Fibroblast of lung (primary cell): Measurements from ENCODE around the gene CCDC57.

ENCODE experiments used
- CTCF ChIP-seq, 2 donors: IDR thresholded peaks in 1 of 2; conservative IDR thresholded peaks in 1 of 2; 1 replicate in 1 of 2; 2 replicates in 1 of 2; pipeline ENCODE4 v1.5.1; 2011 to 2012; ENCODE audit warnings: low read length in 2 of 2, control low read depth in 1 of 2, inconsistent platforms in 1 of 2, low read depth in 1 of 2, mild to moderate bottlenecking in 1 of 2
- EZH2 ChIP-seq: IDR thresholded peaks from 2 replicates; pipeline ENCODE4 v1.5.1; 2012; ENCODE audit warnings: low read length, control low read depth, mild to moderate bottlenecking; ENCODE audit errors: missing control alignments

DNA sequence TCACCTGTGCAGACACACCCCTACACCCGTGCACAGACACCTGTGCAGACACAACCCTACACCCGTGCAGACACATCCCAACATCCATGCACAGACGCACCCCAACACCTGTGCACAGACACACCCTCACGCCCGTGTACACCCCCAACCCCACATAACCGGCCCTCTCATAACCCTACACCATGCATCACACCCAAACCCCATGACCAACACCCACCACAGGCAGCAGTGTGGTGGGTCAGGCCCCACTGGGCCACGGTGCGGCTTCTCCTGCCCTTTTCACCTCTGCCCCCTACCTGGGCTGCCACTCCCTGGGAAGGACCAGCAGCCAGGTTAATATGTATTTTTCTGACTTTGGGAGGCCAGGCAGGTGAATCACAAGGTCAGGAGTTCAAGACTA is 12.0 kb upstream of the CCDC57 start:
- TF ChIP-seq CTCF (conservative IDR thresholded peaks at IDR 0.05 in 1 of 2, IDR thresholded peaks at IDR 0.05 in 1 of 2; ENCODE audit: low read depth in 1 of 2, low read length in 2 of 2) (no peak), EZH2 (no peak)
